Keratinocyte (primary cell): Measurements from ENCODE around the gene TYRO3. TPM values are rescaled to one million over a fixed set of nuclear protein-coding genes. Genes with fewer than 3 reads are reported as not detected.

ENCODE experiments used
- DNase-seq: peaks from one replicate; pipeline ENCODE4 v3.0.0-alpha.2; 2011; ENCODE audit warnings: low read depth, missing footprints, low spot score
- FAIRE-seq: peaks from 2 replicates; lab custom pipeline; 2011; peaks lifted over from hg19 to GRCh38; lab: Jason Lieb, UNC
- H2AFZ ChIP-seq: 2 replicates; pipeline ENCODE4 v1.6.0; 2012; ENCODE audit warnings: low read length, control low read depth, inconsistent platforms; ENCODE audit not compliant: control insufficient read depth
- H3K27ac ChIP-seq: 2 replicates; pipeline ENCODE4 v1.5.1; 2011; ENCODE audit warnings: low read length; ENCODE audit not compliant: control insufficient read depth, insufficient read depth
- H3K27me3 ChIP-seq: 3 replicates; pipeline ENCODE4 v1.6.0; 2011; ENCODE audit warnings: low read length; ENCODE audit not compliant: control insufficient read depth, insufficient read depth; ENCODE audit errors: extremely low read depth
- H3K36me3 ChIP-seq, 2 experiments: 2 replicates in 1 of 2; 3 replicates in 1 of 2; pipeline ENCODE4 v1.5.1; 2011; ENCODE audit warnings: low read length in 2 of 2, mild to moderate bottlenecking in 1 of 2; ENCODE audit not compliant: control insufficient read depth in 2 of 2, insufficient read depth in 2 of 2; ENCODE audit errors: extremely low read depth in 1 of 2
- H3K4me1 ChIP-seq: 3 replicates; pipeline ENCODE4 v1.5.1; 2011; ENCODE audit warnings: low read length; ENCODE audit not compliant: control insufficient read depth, insufficient read depth; ENCODE audit errors: extremely low read depth
- H3K4me2 ChIP-seq: 3 replicates; pipeline ENCODE4 v1.6.0; 2011; ENCODE audit warnings: low read depth, low read length; ENCODE audit not compliant: control insufficient read depth, insufficient read depth; ENCODE audit errors: extremely low read depth
- H3K4me3 ChIP-seq, 3 experiments: fragments of 200-600 bp in 1 of 3; sonication (generic) in 1 of 3; 2 replicates in 2 of 3; 3 replicates in 1 of 3; pipeline ENCODE4 v1.5.1; 2011 to 2016; ENCODE audit warnings: low read length in 3 of 3, mild to moderate bottlenecking in 3 of 3, control low read depth in 2 of 3, inconsistent platforms in 1 of 3, low read depth in 1 of 3, mixed read lengths in 1 of 3, mixed run types in 1 of 3, moderate library complexity in 1 of 3; ENCODE audit not compliant: control insufficient read depth in 2 of 3, insufficient read depth in 2 of 3; ENCODE audit errors: extremely low read depth in 1 of 3
- H3K79me2 ChIP-seq: 2 replicates; pipeline ENCODE4 v1.6.0; 2012; ENCODE audit warnings: low read length; ENCODE audit not compliant: control insufficient read depth, insufficient read depth
- H3K9ac ChIP-seq: 3 replicates; pipeline ENCODE4 v1.6.0; 2011; ENCODE audit warnings: low read length; ENCODE audit not compliant: control insufficient read depth, insufficient read depth; ENCODE audit errors: extremely low read depth
- H3K9me1 ChIP-seq: 3 replicates; pipeline ENCODE4 v1.6.0; 2011; ENCODE audit warnings: low read length; ENCODE audit not compliant: control insufficient read depth, insufficient read depth; ENCODE audit errors: extremely low read depth
- H3K9me3 ChIP-seq: 2 replicates; pipeline ENCODE4 v1.5.1; 2012; ENCODE audit warnings: low read depth, low read length; ENCODE audit not compliant: control insufficient read depth
- H4K20me1 ChIP-seq: 3 replicates; pipeline ENCODE4 v1.6.0; 2011; ENCODE audit warnings: low read length; ENCODE audit not compliant: control insufficient read depth, insufficient read depth; ENCODE audit errors: extremely low read depth
- CTCF ChIP-seq, 3 experiments: IDR thresholded peaks in 1 of 3; conservative IDR thresholded peaks in 1 of 3; optimal IDR thresholded peaks in 1 of 3; 2 replicates in 2 of 3; 3 replicates in 1 of 3; pipeline versions ENCODE3 to v1.5.1; 2011; ENCODE audit warnings: low read length in 3 of 3, mild to moderate bottlenecking in 3 of 3, moderate library complexity in 2 of 3, control low read depth in 1 of 3, inconsistent platforms in 1 of 3; ENCODE audit not compliant: insufficient read depth in 2 of 3; ENCODE audit errors: extremely low read depth in 1 of 3
- EZH2 ChIP-seq: IDR thresholded peaks from one replicate; pipeline ENCODE4 v1.6.1; 2012; ENCODE audit warnings: inconsistent platforms, mild to moderate bottlenecking, low read length, moderate library complexity
- dilution Hi-C: fragments of 300-500 bp; cut with MboI; formaldehyde crosslinking; loops from one replicate; pipeline ENCODE4 v1.7.0; 2020; ENCODE audit warnings: low sequenced_read_pairs; ENCODE audit not compliant: extremely low pct_ligation_motif_present
- polyA plus RNA-seq, 5 experiments: library from polyadenylated mRNA; depleted of rRNA in 3 of 5; stranded (reverse) in 3 of 5; stranded (forward) in 1 of 5; unstranded in 1 of 5; fragments of >200 nt; gene quantifications; 1 replicate in 1 of 5; 2 replicates in 3 of 5; 3 replicates in 1 of 5; pipeline versions ENCODE4 v1.2.1 to v1.2.3, GENCODE V29; 2011 to 2012; ENCODE audit warnings: missing spikeins in 2 of 5, low read depth in 1 of 5, low replicate concordance in 1 of 5

TYRO3 gene
- polyA plus RNA-seq, 1 donor (not counting 4 experiments of a cell fraction or from before 2014, with no cell fraction given), result 9.0 TPM

- Histone ChIP-seq H3K4me1 (no peaks in the 10 kb centered on the region), H3K27ac (no peak overlapping the region), H3K4me3 (no peak overlapping the region), H3K36me3 (peaks cover 0 to 5% of the 10 kb centered on the region in 2 experiments), H3K9ac (no peak overlapping the region), H4K20me1 (no peaks in the 10 kb centered on the region), H3K9me1 (no peaks in the 10 kb centered on the region), H3K4me2 (no peak overlapping the region), H3K9me3 (no peaks in the 10 kb centered on the region), H3K79me2 (no peaks in the 10 kb centered on the region), H3K27me3 (no peaks in the 10 kb centered on the region), H2AFZ (no peak overlapping the region)
- FAIRE-seq (no peak), DNase-seq (no peak)
- no peak for TF ChIP-seq CTCF (optimal IDR thresholded peaks at IDR 0.05 in 1 of 3, IDR thresholded peaks at IDR 0.05 in 1 of 3, conservative IDR thresholded peaks at IDR 0.05 in 1 of 3; ENCODE audit: extremely low read depth in 1 of 3, insufficient read depth in 2 of 3, low read length in 3 of 3)
- no peak for TF ChIP-seq EZH2
- dilution Hi-C loops, result no loop called here
Measured at GRCh38 chr15:41573396-41573795, 14.4 kb downstream of the TYRO3 start.

DNA sequence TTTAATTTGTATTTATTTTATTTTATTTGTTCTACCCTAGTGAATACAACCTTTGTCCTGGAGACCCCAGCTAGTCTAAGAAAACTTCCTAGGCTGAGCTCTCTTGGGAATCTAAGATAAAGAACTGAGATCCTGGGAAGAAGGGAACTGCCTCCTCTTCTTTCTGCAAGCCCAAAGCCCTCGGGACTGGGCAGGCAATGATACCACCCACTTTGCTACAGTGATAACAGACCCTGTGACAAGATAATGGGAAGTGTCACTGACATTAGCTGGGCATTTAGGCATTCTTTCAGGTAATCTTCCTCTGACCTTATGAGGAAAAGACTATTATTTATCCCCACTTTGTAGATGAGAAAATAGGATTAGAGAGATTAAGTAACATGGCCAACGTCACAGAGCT is 15.1 kb downstream of the TYRO3 start:
- Histone ChIP-seq H3K27ac (no peak overlapping the region), H3K4me1 (no peaks in the 10 kb centered on the region), H3K4me3 (no peak overlapping the region), H4K20me1 (no peaks in the 10 kb centered on the region), H2AFZ (no peak overlapping the region), H3K36me3 (peaks cover 0 to 5% of the 10 kb centered on the region in 2 experiments), H3K79me2 (no peaks in the 10 kb centered on the region), H3K27me3 (no peaks in the 10 kb centered on the region), H3K4me2 (no peak overlapping the region), H3K9me3 (no peaks in the 10 kb centered on the region), H3K9me1 (no peaks in the 10 kb centered on the region), H3K9ac (no peak overlapping the region)
- no peak for DNase-seq
- TF ChIP-seq EZH2 (no peak), CTCF (optimal IDR thresholded peaks at IDR 0.05 in 1 of 3, IDR thresholded peaks at IDR 0.05 in 1 of 3, conservative IDR thresholded peaks at IDR 0.05 in 1 of 3; ENCODE audit: extremely low read depth in 1 of 3, insufficient read depth in 2 of 3, low read length in 3 of 3) (no peak)
- no peak for FAIRE-seq
- dilution Hi-C loops, result no loop called here
